Glutamatergic neuron (in vitro differentiated cells): Measurements from ENCODE around the gene HDAC4. TPM values are rescaled to one million over a fixed set of nuclear protein-coding genes. Genes with fewer than 3 reads are reported as not detected.

Experiments used
- DNase-seq: peaks from one replicate; pipeline ENCODE4 v3.0.0; 2022
- H3K27ac Mint-ChIP-seq: one replicate; pipeline ENCODE4 v1.8.0; 2020; ENCODE audit warnings: mild to moderate bottlenecking, mixed read lengths, inconsistent platforms; ENCODE audit not compliant: unreplicated experiment
- H3K27me3 Mint-ChIP-seq: one replicate; pipeline ENCODE4 v1.8.0; 2020; ENCODE audit warnings: mild to moderate bottlenecking, moderate library complexity, mixed read lengths, inconsistent platforms; ENCODE audit not compliant: unreplicated experiment
- H3K36me3 Mint-ChIP-seq: one replicate; pipeline ENCODE4 v1.8.0; 2020; ENCODE audit warnings: mild to moderate bottlenecking, mixed read lengths, inconsistent platforms; ENCODE audit not compliant: unreplicated experiment
- H3K4me1 Mint-ChIP-seq: one replicate; pipeline ENCODE4 v1.8.0; 2020; ENCODE audit warnings: mild to moderate bottlenecking, low read depth, mixed read lengths, inconsistent platforms; ENCODE audit not compliant: unreplicated experiment
- H3K4me3 Mint-ChIP-seq: one replicate; pipeline ENCODE4 v1.8.0; 2020; ENCODE audit warnings: mild to moderate bottlenecking, mixed read lengths, inconsistent platforms; ENCODE audit not compliant: unreplicated experiment
- H3K9me3 Mint-ChIP-seq: one replicate; pipeline ENCODE4 v1.8.0; 2020; ENCODE audit warnings: mild to moderate bottlenecking, moderate library complexity, mixed read lengths, inconsistent platforms; ENCODE audit not compliant: unreplicated experiment
- total RNA-seq: library from RNA; stranded (reverse); fragmentation: NEBNext Ultra II Directional; extraction: Animal tissue kit (Norgen Biotek cat#: 25700); gene quantifications from one replicate; pipeline ENCODE4 v1.2.1, GENCODE V29; 2021; ENCODE audit not compliant: unreplicated experiment
- TF ChIP-seq, protein P1 (sequence below): fragments of 200-600 bp; sonication (generic); IDR thresholded peaks from one replicate; pipeline ENCODE4 v1.5.0; 2021; ENCODE audit not compliant: partially characterized antibody, unreplicated experiment

The HDAC4 gene
- total RNA-seq, 1 donor from 2014 or later = 90.6 TPM

GRCh38 chr2:239216614-239217273 is 184.1 kb downstream of the HDAC4 start:
- Mint-ChIP-seq H3K36me3 (no peaks in the 10 kb centered on the region), H3K4me1 (peaks cover 56% of the 10 kb centered on the region), H3K27ac (no peak overlapping the region), H3K9me3 (peaks cover 19% of the 10 kb centered on the region), H3K27me3 (peaks cover 24% of the 10 kb centered on the region), H3K4me3 (no peak overlapping the region)
- DNase-seq = no peak
- TF ChIP-seq, protein P1, sequence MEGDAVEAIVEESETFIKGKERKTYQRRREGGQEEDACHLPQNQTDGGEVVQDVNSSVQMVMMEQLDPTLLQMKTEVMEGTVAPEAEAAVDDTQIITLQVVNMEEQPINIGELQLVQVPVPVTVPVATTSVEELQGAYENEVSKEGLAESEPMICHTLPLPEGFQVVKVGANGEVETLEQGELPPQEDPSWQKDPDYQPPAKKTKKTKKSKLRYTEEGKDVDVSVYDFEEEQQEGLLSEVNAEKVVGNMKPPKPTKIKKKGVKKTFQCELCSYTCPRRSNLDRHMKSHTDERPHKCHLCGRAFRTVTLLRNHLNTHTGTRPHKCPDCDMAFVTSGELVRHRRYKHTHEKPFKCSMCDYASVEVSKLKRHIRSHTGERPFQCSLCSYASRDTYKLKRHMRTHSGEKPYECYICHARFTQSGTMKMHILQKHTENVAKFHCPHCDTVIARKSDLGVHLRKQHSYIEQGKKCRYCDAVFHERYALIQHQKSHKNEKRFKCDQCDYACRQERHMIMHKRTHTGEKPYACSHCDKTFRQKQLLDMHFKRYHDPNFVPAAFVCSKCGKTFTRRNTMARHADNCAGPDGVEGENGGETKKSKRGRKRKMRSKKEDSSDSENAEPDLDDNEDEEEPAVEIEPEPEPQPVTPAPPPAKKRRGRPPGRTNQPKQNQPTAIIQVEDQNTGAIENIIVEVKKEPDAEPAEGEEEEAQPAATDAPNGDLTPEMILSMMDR = no peak

DNA sequence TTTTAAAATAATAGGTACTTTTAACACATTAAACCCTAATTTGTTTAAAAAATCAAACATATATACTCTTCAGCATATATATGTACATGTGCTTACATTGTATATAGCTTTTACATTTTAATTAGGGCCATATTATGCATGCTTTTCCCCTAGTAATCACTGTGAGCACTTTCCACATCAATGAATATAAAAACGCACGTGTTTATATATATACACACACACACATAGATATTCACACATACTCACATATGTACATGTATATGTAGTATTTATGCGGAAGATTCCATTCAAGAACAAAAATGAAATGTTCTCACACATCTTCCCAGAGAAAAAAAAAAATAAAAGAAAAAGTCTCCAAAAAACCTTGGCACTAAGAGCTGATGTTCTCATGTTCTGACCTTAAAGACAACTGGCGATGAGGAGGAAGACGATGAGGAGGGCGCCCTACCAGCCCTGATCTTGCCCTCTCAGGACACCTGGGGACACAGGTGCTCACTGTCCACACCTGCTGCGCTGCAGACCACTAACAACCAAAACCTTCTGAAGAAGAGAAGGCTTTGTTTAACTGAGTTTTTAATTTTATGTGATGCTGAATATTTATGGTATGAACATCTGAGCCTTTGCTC is 184.7 kb downstream of the HDAC4 start:
- TF ChIP-seq, protein P1 = no peak
- Mint-ChIP-seq H3K27me3 (peaks cover 21% of the 10 kb centered on the region), H3K4me3 (no peak overlapping the region), H3K9me3 (peaks cover 18% of the 10 kb centered on the region), H3K27ac (no peak overlapping the region), H3K4me1 (peaks cover 56% of the 10 kb centered on the region), H3K36me3 (no peaks in the 10 kb centered on the region)
- DNase-seq = no peak

- H3K9me3 Mint-ChIP-seq = peaks cover 16% of the 10 kb centered on the region
- peaks cover 20% of the 10 kb centered on the region for H3K27me3 Mint-ChIP-seq
- no peak overlapping the region for H3K27ac Mint-ChIP-seq
- DNase-seq = peak; percentile 10
- H3K36me3 Mint-ChIP-seq = no peaks in the 10 kb centered on the region
- no peak overlapping the region for H3K4me3 Mint-ChIP-seq
- TF ChIP-seq, protein P1 = no peak
- peaks cover 51% of the 10 kb centered on the region for H3K4me1 Mint-ChIP-seq
Measured at GRCh38 chr2:239215136-239215925, 185.5 kb downstream of the HDAC4 start.

DNA sequence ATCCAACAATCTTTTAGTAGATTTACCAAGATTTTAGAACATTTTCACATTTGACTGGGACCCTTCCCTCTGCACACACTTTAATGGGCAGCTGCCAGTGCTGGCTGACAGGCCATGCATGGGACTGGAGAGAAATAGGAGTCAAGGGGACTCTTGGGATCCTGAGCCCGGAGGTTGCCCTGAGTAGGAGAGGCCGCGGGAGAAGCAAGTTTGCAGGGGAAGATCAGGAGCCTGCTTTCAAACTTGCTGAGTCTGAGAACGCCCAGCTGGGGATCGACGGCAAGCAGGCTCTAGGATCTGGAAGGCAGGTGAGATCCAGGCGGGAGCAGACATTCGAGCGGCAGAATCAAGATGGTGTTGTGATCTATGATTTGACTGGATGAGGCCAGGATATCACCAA is 186.1 kb downstream of the HDAC4 start:
- peaks cover 51% of the 10 kb centered on the region for H3K4me1 Mint-ChIP-seq
- TF ChIP-seq, protein P1 = no peak
- peak overlapping the region; percentile 9 for H3K4me3 Mint-ChIP-seq
- peak; percentile 17 for DNase-seq
- peaks cover 13% of the 10 kb centered on the region for H3K9me3 Mint-ChIP-seq
- peaks cover 17% of the 10 kb centered on the region for H3K27me3 Mint-ChIP-seq
- H3K36me3 Mint-ChIP-seq = no peaks in the 10 kb centered on the region
- no peak overlapping the region for H3K27ac Mint-ChIP-seq

DNA sequence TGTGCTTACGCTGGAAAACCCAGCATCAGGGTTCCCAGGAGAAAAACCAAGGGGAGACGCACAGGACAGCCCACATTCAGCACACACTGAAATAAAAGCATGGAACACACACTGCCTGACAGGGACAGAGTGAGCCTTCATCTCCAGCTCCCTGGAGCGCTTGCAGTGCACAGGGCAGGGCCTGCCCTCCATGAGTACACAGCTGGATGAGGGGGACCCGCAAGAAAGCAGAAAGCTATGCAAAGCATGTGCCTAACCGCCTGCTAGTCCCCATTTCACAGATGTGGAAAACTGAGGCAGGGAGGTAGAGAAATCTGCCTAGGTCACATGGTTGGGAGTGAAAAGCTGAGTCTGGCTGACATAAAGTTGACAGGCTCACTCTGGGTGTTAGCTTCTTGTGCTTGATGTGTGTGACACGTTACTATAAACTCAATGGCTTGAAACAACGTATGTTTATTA is 187.1 kb downstream of the HDAC4 start:
- H3K36me3 Mint-ChIP-seq = no peaks in the 10 kb centered on the region
- DNase-seq = no peak
- H3K27ac Mint-ChIP-seq = peak overlapping the region; percentile 38
- peaks cover 59% of the 10 kb centered on the region for H3K4me1 Mint-ChIP-seq
- H3K9me3 Mint-ChIP-seq = peaks cover 12% of the 10 kb centered on the region
- TF ChIP-seq, protein P1 = no peak
- H3K4me3 Mint-ChIP-seq = no peak overlapping the region
- peaks cover 16% of the 10 kb centered on the region for H3K27me3 Mint-ChIP-seq
